GM19463 (cell line): ENCODE data around the gene STIMATE.

ENCODE experiments used
- ATAC-seq: cut with Tn5 transposase; IDR thresholded peaks from one replicate; pipeline ENCODE4 v1.9.1; 2021; ENCODE audit warnings: mild to moderate bottlenecking, moderate library complexity; ENCODE audit not compliant: unreplicated experiment

The STIMATE gene

DNA sequence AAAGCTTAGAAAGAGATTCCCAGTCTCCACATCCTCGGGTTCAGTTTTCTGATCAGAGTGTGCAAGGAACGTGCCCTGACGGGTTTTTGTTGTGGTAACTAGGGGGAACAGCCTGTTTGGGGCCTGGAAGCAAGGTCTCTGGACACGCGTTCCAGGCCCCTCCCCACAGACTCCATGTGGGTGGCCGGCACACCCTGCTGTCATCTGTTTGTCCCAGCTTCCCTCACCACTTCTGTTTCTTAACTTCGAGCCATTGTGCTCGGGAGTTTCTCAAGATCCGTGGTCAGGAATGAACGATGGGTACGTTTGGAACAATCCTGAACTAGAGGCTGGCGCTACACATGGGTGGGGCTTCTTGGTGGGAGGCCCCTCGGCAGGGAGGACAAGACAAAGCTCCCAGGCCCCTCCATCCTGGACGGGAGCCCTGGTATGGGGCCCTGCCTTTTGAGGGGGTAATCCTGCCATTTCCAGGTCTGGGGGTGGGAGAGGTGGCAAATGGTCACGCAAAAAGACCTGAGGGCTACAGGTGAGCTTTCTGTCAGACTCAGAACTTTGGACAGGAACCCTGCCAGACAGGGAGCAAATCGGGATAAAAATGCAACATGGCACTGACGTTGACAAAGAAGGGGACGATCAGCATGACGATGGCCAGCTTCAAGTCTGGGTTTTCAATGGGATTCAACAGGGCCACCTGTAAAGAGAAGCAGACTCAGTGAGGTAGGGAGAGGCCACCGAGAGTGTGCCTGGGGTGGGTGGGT lies 54.1 kb downstream of the STIMATE start:
- no peak for ATAC-seq

DNA sequence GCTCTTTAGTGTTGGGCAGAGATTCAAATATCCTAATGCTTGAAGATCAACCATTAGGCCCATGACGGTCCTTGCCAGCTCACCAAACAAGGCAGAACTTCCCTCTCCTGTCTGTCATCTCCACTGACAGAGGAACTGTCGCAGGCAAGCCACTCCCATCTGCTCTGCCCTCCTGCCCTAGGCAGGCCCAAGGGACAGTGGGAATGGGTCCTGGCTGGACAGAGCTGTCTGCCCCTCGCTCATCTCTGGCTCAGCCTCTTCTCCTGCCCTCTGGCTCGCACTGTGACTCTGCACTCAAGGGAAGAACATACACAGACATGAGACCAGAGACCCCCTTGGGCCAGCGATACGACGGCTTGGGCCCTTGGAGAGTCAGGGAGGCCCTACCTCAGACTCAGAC lies 54.9 kb downstream of the STIMATE start:
- no peak for ATAC-seq

DNA sequence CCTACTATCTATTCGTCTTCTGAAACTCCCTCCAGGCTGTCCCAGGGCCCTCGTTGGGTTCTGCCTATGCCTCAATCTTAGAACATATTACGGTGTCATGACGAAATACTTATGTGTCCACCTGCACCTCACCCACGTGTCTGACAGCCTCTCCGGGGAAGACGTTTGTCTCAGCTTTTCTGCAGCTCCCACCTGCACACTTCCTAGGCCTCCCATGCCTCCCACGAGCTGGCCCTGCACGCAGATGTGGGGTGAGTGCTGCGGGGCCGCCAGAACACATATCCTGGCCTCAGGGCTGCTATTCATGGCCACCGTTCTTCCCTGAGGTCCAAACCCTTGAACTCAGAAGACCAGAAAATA lies 55.4 kb downstream of the STIMATE start:
- no peak for ATAC-seq

DNA sequence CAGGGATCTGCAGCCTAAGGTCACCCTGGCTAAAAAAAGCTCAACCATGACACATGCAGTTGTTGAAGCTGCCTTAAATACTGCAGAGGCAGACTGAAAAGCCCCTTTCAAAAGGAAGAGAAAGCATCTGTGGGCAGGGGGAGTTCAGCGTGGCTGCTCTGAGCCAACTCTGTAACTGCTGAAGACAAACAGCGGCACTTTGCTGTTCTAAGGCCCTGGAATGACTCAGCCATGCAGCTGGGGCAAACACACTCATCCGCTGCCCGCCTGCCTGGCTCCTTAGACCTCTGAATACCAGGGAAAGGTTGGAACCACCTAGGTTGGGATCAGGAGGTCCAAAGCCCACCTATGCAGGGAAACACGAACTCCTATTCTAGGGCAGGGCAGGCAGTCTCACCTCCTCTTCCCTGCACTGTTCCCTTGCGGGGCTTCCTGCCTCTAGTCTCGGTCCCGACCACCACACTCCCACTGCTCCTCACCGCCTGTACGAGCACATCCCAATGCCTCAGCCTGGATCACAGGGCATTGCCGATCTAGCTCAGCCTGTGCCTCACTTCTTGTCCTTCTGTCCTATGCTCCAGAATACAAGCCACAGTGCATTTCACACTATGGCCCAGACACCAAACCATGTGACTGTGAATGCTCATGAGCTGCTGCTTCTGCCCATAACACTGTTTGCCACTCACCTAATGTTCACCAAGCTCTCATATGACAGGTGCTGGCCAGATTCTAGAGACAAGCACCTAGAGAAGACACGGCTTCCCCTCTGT lies 56.0 kb downstream of the STIMATE start:
- ATAC-seq, result peak; percentile 45

DNA sequence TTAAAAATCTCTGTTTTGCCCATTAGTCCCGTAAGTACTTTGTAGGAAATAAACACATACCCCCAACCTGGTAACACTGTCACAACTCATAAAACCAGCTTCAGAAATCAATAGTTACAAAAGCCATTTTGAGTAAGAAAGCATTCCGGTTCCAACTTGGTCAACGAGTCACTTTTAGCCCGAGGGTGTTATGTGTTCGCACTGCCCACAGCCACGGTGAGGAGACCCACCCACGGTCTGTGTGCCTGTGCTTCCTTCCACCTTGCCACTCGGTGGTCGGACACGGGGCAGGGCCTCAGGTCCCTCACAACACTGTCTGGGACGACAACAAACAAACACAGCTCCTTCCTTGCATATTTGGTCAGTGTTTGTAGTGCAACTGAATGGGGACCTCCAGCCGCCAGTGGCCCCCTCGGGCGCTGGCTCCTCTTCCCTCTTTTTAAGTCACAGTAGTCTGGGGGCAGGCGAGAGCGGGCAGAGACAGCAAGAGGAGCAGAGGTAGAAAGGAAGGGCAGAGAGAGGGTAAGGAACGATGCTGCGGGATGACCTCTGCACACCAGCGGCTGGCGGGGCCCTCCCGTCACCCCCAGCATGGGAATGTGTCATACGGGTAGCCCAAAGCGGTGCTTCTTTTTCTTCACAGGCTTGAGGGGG lies 57.3 kb downstream of the STIMATE start:
- ATAC-seq, result no peak

DNA sequence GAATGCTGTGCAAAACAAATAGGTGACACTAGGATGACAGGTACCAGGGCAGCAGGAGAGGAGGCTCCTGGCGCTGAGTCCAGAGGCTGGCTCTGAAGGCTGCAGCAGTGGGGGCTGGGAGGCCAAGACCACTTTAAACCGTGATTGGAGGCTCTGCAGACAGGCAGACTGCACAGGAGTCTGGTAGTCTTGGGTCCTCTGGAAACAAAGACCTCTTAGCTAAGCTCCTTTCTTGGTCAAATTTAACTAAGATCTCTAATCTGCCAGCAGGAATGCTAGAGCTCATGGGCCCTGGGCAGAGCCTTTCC lies 58.1 kb downstream of the STIMATE start:
- no peak for ATAC-seq

DNA sequence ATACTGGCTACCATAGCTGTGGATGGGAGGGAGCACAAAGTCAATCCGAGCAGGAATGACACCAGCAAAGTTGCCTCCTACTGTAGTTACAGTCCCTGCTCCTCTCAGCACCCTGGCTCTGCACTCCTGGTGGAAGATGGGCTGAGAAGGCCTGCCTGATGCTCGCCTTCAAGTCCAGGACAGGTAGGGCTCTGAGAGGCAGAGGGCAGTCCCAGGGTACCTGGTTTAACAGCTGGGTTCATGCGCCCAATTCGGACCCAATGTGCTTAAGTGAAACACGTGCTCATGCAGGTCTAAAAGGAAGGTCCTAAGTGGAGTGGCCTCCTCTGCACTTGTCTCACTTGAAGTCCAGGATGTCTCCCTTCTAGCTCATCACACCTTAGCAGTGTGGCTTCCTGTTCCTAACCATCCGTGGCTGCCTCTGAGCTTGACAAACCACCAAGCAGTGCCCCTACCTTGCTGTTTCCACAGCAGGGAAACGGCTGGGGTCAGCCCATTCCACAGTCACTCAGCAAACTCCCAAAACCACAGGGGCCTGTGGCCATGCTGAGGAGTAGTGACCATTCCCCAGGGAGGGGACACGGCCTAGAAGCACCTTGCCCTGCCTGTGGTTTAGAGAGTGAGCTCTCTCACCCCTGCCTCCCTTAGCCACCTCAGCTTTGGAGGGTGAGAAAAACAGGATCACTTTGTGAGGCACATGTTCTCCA lies 58.6 kb downstream of the STIMATE start:
- ATAC-seq, result no peak

DNA sequence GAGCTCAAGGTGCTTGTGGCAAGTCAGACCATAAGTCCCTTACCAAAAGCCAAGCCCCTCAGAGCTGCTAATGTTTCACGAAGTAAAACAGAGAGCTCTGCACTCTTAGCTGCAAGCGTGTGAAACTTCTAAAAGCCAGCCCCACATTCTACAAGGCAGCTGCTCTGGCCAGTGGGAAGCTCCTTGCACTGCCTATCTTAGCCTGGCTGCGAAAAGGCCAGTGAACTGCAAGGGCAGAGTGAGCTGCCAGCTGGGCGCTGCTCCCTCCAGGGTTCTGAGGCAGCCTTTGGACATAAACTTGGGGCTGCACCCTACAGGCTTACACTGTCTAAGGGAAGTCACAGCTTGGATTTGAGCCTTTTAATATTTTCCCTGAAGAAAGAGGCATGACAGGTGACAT lies 60.4 kb downstream of the STIMATE start:
- no peak for ATAC-seq

DNA sequence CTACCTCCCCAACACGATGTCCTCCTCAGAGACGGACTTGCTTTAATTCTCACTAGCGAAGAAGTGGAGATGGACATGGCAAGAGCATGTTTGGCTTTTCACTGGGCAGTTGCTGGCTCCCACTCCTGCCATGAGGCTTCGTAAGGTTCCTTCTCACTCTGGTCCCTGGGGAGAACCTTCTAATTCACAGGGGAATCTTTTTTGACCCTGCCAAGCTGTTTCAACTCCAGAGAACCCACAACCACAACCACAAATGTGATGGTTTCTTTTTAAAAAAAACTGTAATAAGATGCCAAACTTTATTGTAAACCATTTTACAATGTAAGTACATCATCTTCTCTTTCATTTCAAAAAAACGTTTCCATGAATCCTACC lies 60.9 kb downstream of the STIMATE start:
- ATAC-seq, result no peak

DNA sequence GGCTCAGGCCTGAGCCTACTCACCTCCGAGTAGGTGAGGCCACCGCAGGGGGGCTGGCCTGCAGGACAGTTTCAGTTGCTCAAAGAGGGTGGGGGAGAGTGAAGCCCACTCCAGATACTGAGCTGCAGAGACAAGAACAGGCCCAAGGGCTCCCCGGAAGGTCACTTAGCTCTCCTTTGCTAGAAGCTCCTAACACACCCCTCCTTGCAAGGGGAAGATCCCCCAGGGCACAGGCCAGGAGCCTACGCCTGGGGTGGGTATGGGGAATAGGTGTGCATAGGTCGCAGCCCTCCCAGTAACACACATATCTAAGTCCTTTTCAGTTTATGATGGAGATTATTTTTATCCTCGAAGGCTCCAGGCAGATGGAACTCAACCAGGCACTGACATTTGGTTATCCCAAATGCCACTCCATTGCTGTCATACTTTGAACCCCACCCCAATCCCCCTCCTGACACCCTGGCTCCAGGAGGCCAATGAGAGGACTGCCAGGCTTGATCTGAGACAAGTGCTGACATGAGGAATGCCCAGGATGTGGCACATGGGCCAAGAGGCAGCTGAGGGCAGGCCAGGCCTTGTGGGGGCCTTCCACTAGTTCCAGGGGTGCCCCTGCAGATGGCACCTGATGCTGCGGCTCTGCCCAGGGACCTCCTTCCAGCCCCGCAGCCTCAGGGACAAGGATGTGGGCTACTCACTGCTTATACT lies 61.4 kb downstream of the STIMATE start:
- no peak for ATAC-seq

DNA sequence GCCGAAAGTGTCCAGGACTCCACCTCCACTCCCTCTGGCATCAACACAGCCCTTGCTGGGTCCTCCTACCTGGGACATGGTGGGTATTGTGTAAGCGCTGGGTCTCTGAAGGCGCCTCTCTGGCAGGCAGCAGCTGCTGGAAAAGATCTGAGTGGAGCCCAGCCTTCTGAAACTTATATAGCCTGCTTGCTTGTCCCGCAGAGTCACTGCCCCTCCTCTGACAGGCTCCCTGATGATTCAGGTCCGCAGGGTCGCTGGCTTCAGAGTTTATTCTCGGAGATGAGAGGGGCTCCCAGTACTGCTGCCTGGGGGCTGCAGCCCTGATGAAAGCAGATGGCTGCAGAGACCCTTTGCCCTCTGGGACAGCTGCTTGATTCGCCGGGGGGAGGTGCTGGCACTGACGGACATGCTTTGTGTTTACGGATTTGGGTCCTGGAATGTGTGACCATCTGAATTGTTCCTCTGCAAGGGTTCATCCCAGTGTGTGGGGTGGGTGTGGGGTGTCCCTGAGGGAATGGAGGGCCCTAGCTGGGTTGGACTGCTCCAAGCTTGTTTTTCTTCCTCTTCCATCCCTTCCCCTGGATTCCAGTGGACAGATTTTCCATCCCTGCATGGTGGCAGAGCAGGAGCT lies 62.4 kb downstream of the STIMATE start, which contains the start of gene MUSTN1:
MUSTN1 (minus strand) TSS at position 149 of the 631 bp plus-strand sequence; CDS start at position 78, 71 bp downstream.
- ATAC-seq, result no peak

DNA sequence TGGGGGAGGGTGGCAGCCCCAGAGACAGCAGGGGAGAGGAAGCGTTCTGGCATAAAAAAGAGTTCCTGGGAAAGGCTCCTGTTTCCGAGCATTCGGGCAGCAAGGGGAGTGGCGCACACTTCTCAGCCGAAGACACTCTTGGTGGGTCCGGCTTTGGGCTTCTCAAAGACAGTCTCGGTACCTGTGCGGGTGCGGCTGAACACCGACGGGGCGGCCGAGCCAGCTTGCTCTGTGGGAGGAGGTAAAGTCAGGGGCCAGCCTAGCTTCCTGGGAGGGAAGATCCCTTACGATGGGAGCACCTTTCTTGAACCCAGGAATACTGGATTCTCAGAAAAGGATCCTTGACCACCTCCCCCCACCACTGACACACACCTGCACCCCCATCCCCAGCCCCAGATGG lies 64.1 kb downstream of the STIMATE start:
- ATAC-seq, result no peak

DNA sequence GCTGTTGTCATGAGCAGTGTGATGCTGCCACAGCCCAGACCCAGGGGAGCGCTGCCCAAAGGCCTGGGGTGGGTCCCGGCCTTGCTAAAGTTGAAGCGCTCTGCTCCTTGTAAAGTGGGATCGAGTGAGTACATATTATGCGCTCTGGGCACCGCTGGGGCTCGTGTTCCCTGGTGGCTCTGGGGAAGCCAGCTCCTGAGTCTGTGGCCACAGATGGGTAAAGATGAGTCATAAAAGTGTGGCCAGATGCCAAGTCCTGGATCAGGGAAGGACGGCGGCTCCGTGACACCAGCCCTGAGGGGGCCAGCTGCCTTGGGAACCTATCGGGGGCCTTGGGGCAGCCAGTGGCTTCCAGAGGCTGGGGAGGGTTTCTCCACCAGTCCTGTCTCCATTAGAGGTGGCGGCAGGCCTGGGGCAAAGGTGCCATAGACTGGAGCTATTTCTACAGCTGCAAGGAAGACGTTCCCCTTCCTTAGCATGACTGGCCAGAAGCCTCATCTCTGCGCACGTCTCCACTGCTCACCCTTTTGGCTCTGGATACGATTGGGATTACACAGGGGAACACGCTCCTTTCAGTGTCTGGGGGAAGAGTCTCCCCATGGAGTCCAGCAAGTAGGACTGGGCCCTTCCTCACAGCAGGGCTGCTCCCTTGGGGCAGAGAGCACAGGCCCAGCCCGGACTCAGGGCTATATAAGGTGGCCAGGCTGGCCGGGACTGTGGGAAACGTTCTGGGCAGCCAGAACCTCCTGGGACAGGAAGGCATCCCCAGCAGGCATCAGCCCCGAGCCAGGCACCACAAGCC lies 65.6 kb downstream of the STIMATE start:
- no peak for ATAC-seq

DNA sequence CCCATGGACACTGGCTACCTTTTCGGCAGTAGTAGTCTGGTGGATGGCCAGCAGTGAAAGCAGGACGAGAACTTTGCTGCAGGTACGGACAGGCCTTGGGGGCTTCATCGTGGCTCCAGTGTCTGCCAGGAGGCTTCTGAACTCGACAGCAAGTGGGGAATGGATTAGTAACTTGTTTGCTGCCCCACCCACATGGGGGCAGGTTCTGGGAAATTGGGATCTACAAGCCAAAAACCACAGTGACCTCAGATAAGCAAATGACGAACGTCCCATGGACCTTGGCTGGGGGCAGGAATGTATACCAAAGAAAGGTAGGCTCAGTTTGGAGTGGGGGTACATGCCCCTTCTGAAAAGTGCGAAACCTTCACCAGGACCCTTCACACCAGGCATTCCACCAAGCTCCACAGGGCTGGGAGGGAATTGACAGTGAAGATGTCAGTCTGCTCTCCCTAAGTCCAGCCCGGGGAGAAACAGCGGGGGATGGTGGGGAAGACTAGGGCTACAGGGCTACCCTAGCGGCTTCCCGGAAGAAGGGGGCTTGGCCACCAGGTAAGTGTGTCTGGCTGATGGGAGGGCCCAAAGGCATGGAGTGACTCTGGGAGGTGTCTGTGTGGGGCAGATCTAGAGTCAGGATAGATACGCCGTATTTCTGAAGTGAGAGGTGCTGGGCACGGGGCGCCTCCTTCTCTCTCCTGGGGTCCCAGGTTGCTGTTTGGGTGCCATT lies 66.7 kb downstream of the STIMATE start, which contains the start of gene ITIH4:
ITIH4 (minus strand) TSS at position 138 of the 724 bp plus-strand sequence; CDS start at position 108, 30 bp downstream.
- ATAC-seq, result no peak

DNA sequence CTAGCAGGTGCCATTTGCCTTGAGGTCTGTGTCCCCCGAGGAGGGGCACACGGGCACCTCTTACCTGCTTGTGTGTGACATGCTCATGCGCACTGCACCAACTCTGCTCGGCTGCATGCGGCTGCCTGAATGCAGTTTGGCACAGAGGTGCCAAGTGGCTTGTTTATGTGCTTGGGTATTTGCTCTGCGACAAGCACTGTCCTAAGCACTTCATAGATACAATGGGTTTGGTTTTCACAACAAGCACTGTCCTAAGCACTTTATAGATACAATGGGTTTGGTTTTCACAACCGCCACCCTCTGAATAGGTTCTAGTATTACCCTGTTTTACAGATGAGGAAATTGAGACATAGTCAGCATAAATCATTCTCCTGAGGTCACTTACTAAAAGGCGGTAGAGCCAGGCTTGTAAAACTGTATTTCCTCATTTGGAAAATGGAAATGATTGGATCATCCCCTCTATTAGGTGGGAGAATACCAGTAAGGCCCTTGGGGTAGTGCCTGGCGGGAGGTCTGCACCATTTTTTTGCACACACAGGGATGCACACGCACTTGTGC lies 67.4 kb downstream of the STIMATE start:
- no peak for ATAC-seq

DNA sequence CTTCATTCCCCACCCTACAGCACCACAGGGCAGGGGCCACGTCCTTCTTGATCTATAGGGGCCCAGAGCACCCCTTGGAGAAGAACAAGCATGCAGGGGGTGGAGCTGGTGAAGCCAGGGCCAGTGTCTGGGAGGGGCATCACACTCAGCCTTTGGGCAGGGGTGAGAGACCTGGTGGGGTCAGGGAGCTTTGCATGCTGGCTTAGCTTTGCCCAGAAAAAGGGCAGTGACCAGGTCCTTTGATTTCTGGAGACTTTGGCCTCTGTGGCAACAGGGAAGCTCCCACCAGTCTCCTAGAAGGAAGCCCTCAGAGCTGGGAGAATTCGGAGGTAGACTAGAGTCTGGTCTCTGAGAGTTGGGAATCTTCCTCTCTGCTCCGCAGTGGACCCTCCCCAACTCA lies 67.9 kb downstream of the STIMATE start:
- no peak for ATAC-seq

DNA sequence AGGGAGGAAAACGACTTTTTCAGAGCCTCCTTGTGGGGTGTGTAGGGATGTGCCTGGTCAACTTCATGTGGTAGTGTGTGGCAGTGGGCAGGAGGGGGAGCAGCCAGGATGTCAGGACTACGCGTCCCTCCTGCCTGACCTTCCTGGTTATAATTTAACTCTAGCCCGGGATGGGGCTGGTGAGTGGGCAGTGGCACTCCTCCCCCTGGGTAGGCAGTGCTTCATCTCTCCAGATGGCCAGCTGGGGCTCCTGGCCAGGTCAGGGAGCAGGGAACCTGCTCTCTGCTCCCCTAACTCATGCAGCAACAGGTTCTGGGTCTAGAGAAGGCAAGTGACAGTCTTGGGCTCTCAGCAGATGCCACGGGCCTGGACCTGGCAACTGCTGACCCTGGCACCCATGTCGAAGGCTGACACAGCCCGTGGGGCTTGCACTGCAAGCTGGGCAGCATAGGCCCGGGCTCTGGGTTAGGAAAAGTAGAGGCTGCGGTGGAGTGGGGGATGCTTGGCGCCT lies 69.4 kb downstream of the STIMATE start:
- ATAC-seq, result no peak

DNA sequence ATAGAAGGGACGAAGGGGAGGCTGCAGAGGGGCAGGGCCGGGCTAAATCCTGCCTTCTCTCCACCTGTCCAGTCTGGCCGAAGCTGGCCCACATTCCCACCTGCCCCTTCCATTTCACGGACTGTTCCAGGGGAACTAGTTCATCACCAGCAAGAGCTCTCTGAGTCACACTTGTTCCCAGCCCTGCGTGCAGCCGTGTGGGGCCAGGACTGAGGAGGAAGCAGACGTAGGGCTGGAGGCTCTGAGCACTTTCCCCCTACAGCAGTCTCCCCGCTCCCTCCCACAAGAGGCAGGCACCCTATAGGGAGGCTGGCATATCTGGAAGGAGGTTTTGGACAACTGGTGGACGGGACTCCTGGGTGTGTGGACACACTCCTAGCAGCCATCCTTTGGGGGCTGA lies 69.9 kb downstream of the STIMATE start:
- ATAC-seq, result no peak
